ENCODE data around the gene RTP2.

DNA sequence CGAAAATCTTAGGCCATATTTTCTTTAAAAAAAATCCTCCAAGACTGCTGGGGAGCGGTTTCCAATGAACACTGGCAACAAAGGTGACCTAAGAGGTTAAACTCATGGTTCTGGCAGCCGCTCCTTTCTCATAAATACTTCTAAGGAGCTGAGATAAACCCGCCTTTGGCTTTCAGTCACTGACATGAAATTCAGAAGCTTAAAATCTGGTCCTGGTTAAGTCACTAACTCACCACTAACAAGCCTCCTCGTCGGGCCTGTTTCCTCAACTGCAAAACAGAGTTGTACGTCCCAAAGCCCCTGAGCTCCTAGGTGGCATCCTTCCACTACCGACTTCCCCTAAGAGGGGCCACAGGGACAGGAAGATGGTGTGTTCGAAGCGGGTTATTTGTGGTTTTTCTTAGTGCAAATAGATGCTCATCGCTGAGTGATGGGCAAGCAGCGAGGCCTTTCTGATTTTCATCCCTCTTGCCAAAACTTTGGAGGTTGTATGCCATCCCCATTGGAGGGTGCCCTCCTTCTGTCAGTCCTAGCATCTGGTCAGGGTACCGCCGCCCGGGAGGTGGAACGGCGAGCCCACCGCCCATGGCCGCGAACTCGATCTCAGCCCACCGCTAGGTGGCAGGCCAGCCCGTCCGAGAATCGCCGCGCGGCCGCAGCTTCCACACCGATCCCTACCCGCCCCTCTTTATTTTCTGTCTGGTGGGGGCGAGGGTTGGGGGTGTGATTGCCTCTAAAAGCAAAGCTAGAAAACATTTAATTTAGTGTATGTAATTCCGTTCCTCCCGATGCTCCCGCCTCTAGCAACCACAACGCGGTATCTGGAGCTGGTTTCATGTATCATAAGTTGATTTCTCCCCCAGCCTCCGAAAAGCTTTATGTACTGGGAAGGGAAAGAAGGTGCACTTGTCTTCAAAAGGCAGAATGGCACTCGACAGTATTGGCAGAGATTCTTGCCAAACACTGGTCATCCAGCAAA, 38.4 kb upstream of the RTP2 start:
- TF ChIP-seq, protein P1, sequence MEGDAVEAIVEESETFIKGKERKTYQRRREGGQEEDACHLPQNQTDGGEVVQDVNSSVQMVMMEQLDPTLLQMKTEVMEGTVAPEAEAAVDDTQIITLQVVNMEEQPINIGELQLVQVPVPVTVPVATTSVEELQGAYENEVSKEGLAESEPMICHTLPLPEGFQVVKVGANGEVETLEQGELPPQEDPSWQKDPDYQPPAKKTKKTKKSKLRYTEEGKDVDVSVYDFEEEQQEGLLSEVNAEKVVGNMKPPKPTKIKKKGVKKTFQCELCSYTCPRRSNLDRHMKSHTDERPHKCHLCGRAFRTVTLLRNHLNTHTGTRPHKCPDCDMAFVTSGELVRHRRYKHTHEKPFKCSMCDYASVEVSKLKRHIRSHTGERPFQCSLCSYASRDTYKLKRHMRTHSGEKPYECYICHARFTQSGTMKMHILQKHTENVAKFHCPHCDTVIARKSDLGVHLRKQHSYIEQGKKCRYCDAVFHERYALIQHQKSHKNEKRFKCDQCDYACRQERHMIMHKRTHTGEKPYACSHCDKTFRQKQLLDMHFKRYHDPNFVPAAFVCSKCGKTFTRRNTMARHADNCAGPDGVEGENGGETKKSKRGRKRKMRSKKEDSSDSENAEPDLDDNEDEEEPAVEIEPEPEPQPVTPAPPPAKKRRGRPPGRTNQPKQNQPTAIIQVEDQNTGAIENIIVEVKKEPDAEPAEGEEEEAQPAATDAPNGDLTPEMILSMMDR (conservative IDR thresholded peaks at IDR 0.05; ENCODE audit: low read depth, low read length), result peak; percentile 93
- TF ChIP-seq EZH2 (IDR thresholded peaks at IDR 0.05; ENCODE audit: borderline replicate concordance, low read depth, low read length, poor library complexity, severe bottlenecking), result no peak
